B cell (primary cell): Measurements from ENCODE around the gene GABRR2. TPM values are rescaled to one million over a fixed set of nuclear protein-coding genes. Genes with fewer than 3 reads are reported as not detected.

ENCODE experiments used
- ATAC-seq: fragments of 200-7000 bp; cut with Tn5 transposase; one replicate; pipeline ENCODE4 v1.10.0; 2021; ENCODE audit warnings: low read depth, mild to moderate bottlenecking, moderate number of reproducible peaks, moderate library complexity
- CTCF ChIA-PET: fragments of 350-600 bp; sonication (Branson Sonifier 250); formaldehyde crosslinking; loops from one replicate; lab custom pipeline; 2021; ENCODE audit warnings: antibody characterized with exemption, inconsistent platforms; lab: Charles Lee
- POLR2A ChIA-PET: fragments of 350-600 bp; sonication (Branson Sonifier 250); formaldehyde crosslinking; loops from one replicate; lab custom pipeline; 2021; ENCODE audit warnings: antibody characterized with exemption; lab: Charles Lee
- DNase-seq: peaks from one replicate; pipeline ENCODE4 v3.0.0; 2013
- H2AFZ ChIP-seq: 2 replicates; pipeline ENCODE4 v1.6.1; 2012; ENCODE audit warnings: mild to moderate bottlenecking, low read depth, low read length; ENCODE audit not compliant: insufficient read depth, poor library complexity, severe bottlenecking
- H3K27ac ChIP-seq, 2 donors: 1 replicate in 1 of 2; 2 replicates in 1 of 2; pipeline ENCODE4 v1.5.1; 2012 to 2013; ENCODE audit warnings: low read length in 2 of 2, mild to moderate bottlenecking in 2 of 2, moderate library complexity in 1 of 2
- H3K27me3 ChIP-seq, 4 experiments: fragments of 200-600 bp in 1 of 4; sonication (generic) in 1 of 4; replicated peaks in 1 of 4; 1 replicate in 2 of 4; 2 replicates in 2 of 4; pipeline versions ENCODE4 v1.6.1 to v1.7.0; 2013 to 2016; ENCODE audit warnings: low read length in 3 of 4, mild to moderate bottlenecking in 2 of 4, mixed read lengths in 1 of 4, moderate library complexity in 1 of 4; ENCODE audit not compliant: insufficient read depth in 4 of 4, control insufficient read depth in 3 of 4; ENCODE audit errors: control extremely low read depth in 1 of 4
- H3K36me3 ChIP-seq, 2 experiments: replicated peaks in 1 of 2; 1 replicate in 1 of 2; 2 replicates in 1 of 2; pipeline versions ENCODE4 v1.6.1 to v1.7.1; 2013; ENCODE audit warnings: low read length in 1 of 2; ENCODE audit not compliant: insufficient read depth in 2 of 2, control insufficient read depth in 1 of 2; ENCODE audit errors: control extremely low read depth in 1 of 2, extremely low read depth in 1 of 2
- H3K4me1 ChIP-seq, 2 donors: fragments of 200-600 bp in 1 of 2; sonication (generic) in 1 of 2; 1 replicate in 1 of 2; 2 replicates in 1 of 2; pipeline versions ENCODE4 v1.5.1 to v1.6.1; 2013 to 2017; ENCODE audit warnings: low read length in 2 of 2; ENCODE audit not compliant: control insufficient read depth in 2 of 2, insufficient read depth in 2 of 2
- H3K4me2 ChIP-seq: replicated peaks from 2 replicates; pipeline ENCODE3; 2012; ENCODE audit warnings: mild to moderate bottlenecking, low read depth, low read length; ENCODE audit not compliant: poor library complexity, severe bottlenecking
- H3K4me3 ChIP-seq, 5 experiments: fragments of 200-600 bp in 1 of 5; sonication (generic) in 1 of 5; 1 replicate in 3 of 5; 2 replicates in 2 of 5; pipeline versions ENCODE4 v1.5.1 to v1.7.0; 2011 to 2016; ENCODE audit warnings: low read length in 4 of 5, mild to moderate bottlenecking in 4 of 5, low read depth in 2 of 5, control low read depth in 1 of 5, moderate library complexity in 1 of 5; ENCODE audit not compliant: insufficient read depth in 1 of 5; ENCODE audit errors: control extremely low read depth in 1 of 5, extremely low read depth in 1 of 5
- H3K79me2 ChIP-seq: fragments of 200-600 bp; sonication (generic); one replicate; pipeline ENCODE4 v1.6.0; 2016; ENCODE audit warnings: low read length; ENCODE audit not compliant: control insufficient read depth, insufficient read depth
- H3K9ac ChIP-seq: fragments of 200-600 bp; sonication (generic); 2 replicates; pipeline ENCODE4 v1.6.1; 2017; ENCODE audit warnings: mild to moderate bottlenecking, low read length, moderate library complexity
- H3K9me3 ChIP-seq, 3 donors: one replicate each; pipeline versions ENCODE4 v1.6.1 to v1.7.1; 2013; ENCODE audit warnings: low read length in 2 of 3; ENCODE audit not compliant: control insufficient read depth in 2 of 3, insufficient read depth in 1 of 3; ENCODE audit errors: control extremely low read depth in 1 of 3
- H4K20me1 ChIP-seq: 2 replicates; pipeline ENCODE4 v1.6.0; 2012; ENCODE audit warnings: mild to moderate bottlenecking, low read length; ENCODE audit not compliant: insufficient read depth, control insufficient read depth, poor library complexity, severe bottlenecking
- H3K27ac Mint-ChIP-seq: one replicate; pipeline ENCODE4 v1.8.0; 2021; ENCODE audit warnings: mixed read lengths
- H3K27me3 Mint-ChIP-seq: one replicate; pipeline ENCODE4 v1.8.0; 2021; ENCODE audit warnings: mixed read lengths
- H3K4me1 Mint-ChIP-seq: one replicate; pipeline ENCODE4 v1.8.0; 2021; ENCODE audit warnings: mixed read lengths
- H3K4me3 Mint-ChIP-seq: one replicate; pipeline ENCODE4 v1.8.0; 2021; ENCODE audit warnings: mixed read lengths
- H3K9me3 Mint-ChIP-seq: one replicate; pipeline ENCODE4 v1.8.0; 2022; ENCODE audit warnings: mixed read lengths; ENCODE audit not compliant: insufficient read depth
- EZH2 ChIP-seq: IDR thresholded peaks from 2 replicates; pipeline ENCODE4 v1.6.1; 2012; ENCODE audit warnings: borderline replicate concordance, low read depth, mild to moderate bottlenecking, moderate library complexity, low read length; ENCODE audit not compliant: insufficient read depth, poor library complexity, severe bottlenecking
- WGBS: methylation state at CpG from one replicate; pipeline ENCODE4 v1.1.5; 2013; ENCODE audit warnings: missing lambda C conversion rate; ENCODE audit not compliant: insufficient coverage; 5-methylcytosine and 5-hydroxymethylcytosine counted together
- intact Hi-C: fragments of 100-400 bp; cut with micrococcal nuclease; formaldehyde crosslinking; loops from one replicate; pipeline ENCODE4 v1.10.0; 2022
- polyA plus RNA-seq: library from polyadenylated mRNA; depleted of rRNA; stranded (reverse); fragments of >200 nt; gene quantifications from 2 replicates; pipeline ENCODE4 v1.2.3, GENCODE V29; 2012
- total RNA-seq, 2 donors: library from RNA; stranded (reverse); fragments of 120-200 nt in 1 of 2; gene quantifications; 1 replicate in 1 of 2; 2 replicates in 1 of 2; pipeline versions ENCODE4 v1.2.3 to v1.2.4, GENCODE V29; 2013 to 2022

The GABRR2 gene
- total and polyA plus RNA-seq, 2 donors (not counting 1 experiment from before 2014, with no cell fraction given) = 0.59 to 4.7 TPM

DNA sequence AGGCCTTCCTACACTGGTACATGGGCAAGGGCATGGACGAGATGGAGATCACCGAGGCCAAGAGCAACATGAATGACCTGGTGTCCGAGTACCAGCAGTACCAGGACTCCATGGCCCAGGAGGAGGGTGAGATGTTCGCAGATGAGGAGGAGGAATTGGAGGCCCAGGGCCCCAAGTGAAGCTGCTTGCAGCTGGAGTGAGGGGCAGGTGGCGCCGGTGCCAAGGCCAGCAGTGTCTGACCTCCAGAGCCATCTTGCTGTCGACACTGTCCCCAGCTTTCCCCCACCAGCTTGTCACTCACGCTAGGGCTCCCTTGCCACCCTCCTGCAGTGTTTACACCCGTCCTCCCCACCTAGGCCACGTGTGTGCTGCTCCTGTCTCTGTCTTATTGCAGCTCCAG, 12.2 kb downstream of the GABRR2 start:
- no peaks in the 10 kb centered on the region for H3K79me2 ChIP-seq
- H3K9ac ChIP-seq = no peak overlapping the region
- DNase-seq (no peak), ATAC-seq (no peak)
- Mint-ChIP-seq H3K4me1 (peaks cover 11% of the 10 kb centered on the region), H3K27me3 (no peaks in the 10 kb centered on the region), H3K4me3 (no peak overlapping the region), H3K9me3 (no peaks in the 10 kb centered on the region), H3K27ac (no peak overlapping the region)
- no peak overlapping the region for H3K27ac ChIP-seq
- no peaks in the 10 kb centered on the region for H3K9me3 ChIP-seq
- H2AFZ ChIP-seq = no peak overlapping the region
- peaks cover 5 to 8% of the 10 kb centered on the region in 2 donors for H3K4me1 ChIP-seq
- ChIA-PET CTCF (interaction anchor here (1.3 kb wide), 1 partner anchor 69 kb away, joined by 4 read pairs; no protein-coding TSS in a partner anchor), POLR2A (no interaction called here)
- no peaks in the 10 kb centered on the region for H4K20me1 ChIP-seq
- H3K36me3 ChIP-seq = no peaks in the 10 kb centered on the region
- no peak overlapping the region for H3K4me3 ChIP-seq
- intact Hi-C loops = no loop called here
- TF ChIP-seq EZH2 = no peak
- 100% methylated on average over 8 of the region's 10 CpGs for WGBS
- no peaks in the 10 kb centered on the region for H3K27me3 ChIP-seq
- H3K4me2 ChIP-seq = no peak overlapping the region

DNA sequence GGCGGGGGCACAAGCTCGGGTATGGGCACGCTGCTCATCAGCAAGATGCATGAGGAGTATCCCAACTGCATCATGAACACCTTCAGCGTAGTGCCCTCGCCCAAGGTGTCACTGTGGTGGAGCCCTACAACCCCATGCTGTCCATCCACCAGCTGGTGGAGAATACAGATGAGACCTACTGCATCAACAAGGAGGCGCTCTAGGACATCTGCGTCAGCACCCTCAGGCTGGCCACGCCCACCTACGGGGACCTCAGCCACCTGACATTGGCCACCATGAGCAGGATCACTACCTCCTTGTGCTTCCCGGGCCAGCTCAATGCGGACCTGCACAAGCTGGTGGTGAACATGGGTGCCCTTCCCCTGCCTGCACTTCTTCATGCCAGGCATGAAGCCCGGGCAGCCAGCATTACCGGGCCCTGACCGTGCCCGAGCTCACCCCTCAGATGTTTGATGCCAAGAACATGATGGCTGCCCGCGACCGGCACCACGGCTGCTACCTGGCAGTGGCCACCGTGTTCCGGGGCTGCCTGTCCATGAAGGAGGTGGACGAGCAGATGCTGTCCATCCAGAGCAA, 12.8 kb downstream of the GABRR2 start:
- Histone ChIP-seq H3K36me3 (no peaks in the 10 kb centered on the region), H3K79me2 (no peaks in the 10 kb centered on the region), H4K20me1 (no peaks in the 10 kb centered on the region), H3K4me3 (no peak overlapping the region), H3K9me3 (no peaks in the 10 kb centered on the region), H3K4me1 (peaks cover 7 to 12% of the 10 kb centered on the region in 2 donors), H3K9ac (no peak overlapping the region), H3K27ac (no peak overlapping the region), H3K4me2 (no peak overlapping the region), H2AFZ (no peak overlapping the region), H3K27me3 (no peaks in the 10 kb centered on the region)
- Mint-ChIP-seq H3K27ac (no peak overlapping the region), H3K9me3 (no peaks in the 10 kb centered on the region), H3K27me3 (no peaks in the 10 kb centered on the region), H3K4me1 (peaks cover 17% of the 10 kb centered on the region), H3K4me3 (no peak overlapping the region)
- 95% methylated on average over 22 of the region's 22 CpGs for WGBS
- CTCF ChIA-PET = interaction anchor here (1.3 kb wide), 1 partner anchor 69 kb away, joined by 4 read pairs; no protein-coding TSS in a partner anchor
- intact Hi-C loops = no loop called here
- no peak for DNase-seq
- POLR2A ChIA-PET = no interaction called here
- no peak for ATAC-seq
- no peak for TF ChIP-seq EZH2
